ENCODE measurements around the gene ARRB2. TPM values are rescaled to one million over a fixed set of nuclear protein-coding genes. Genes with fewer than 3 reads are reported as not detected.

ARRB2 gene
- total RNA-seq, 1 donor from 2014 or later, result 28.0 TPM

DNA sequence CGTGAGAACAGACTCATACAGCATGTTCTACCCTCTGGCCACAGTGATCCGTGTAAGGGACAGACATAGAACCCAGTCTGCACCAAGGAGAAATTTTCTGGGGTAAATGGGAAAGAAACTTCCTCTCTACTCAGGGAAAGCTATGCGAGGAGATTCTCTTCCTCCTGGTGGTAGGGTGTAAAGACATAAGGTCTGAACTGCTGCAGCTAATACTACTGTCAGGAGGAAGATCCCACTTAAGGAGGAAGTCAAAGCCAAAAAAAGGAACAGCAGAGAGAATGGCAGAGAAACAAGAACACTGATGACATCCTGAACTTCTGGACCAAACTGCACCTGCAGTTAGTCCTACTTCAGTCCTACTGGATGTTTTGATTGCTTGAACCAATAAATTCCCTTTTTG lies 54.2 kb downstream of the ARRB2 start:
- H3K9me3 ChIP-seq, result no peaks in the 10 kb centered on the region
- no peak overlapping the region for H3K27ac ChIP-seq
- DNase-seq (ENCODE audit: extremely low spot score in 2 of 2), result no peak
- TF ChIP-seq CTCF (IDR thresholded peaks at IDR 0.05), result no peak
- TF ChIP-seq POLR2A (IDR thresholded peaks at IDR 0.05), result no peak
- no peak for TF ChIP-seq POLR2AphosphoS5 (IDR thresholded peaks at IDR 0.05; ENCODE audit: insufficient read depth in 1 of 2, low read depth in 1 of 2)
- H3K4me1 ChIP-seq, result no peaks in the 10 kb centered on the region
- no peaks in the 10 kb centered on the region for H3K36me3 ChIP-seq
- intact Hi-C loops (cut with DNase I), result no loop called here
- no peak overlapping the region for H3K4me3 ChIP-seq
- H3K27me3 ChIP-seq, result no peaks in the 10 kb centered on the region

DNA sequence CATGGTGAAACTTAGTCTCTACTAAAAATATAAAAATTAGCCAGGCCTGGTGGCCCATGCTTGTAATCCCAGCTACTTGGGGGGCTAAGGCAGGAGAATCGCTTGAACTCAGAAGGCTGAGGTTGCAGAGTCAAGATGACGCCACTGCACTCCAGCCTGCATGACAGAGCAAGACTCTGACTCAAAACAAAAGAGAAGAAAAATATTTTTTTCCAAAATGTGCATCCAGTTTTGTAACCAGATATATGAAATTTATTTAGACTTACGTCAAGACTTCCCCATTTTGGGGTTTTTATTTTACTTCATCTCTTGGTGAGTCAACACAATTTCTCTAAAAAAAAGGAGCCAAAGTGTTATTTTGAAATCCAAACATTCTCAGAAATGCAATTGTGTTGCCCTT lies 55.8 kb downstream of the ARRB2 start:
- Histone ChIP-seq H3K27ac (no peak overlapping the region), H3K36me3 (no peaks in the 10 kb centered on the region), H3K9me3 (no peaks in the 10 kb centered on the region), H3K27me3 (no peaks in the 10 kb centered on the region), H3K4me1 (no peaks in the 10 kb centered on the region), H3K4me3 (no peak overlapping the region)
- intact Hi-C loops (cut with DNase I), result no loop called here
- DNase-seq (ENCODE audit: extremely low spot score in 2 of 2), result no peak
- no peak for TF ChIP-seq CTCF (IDR thresholded peaks at IDR 0.05)
- no peak for TF ChIP-seq POLR2A (IDR thresholded peaks at IDR 0.05)
- no peak for TF ChIP-seq POLR2AphosphoS5 (IDR thresholded peaks at IDR 0.05; ENCODE audit: insufficient read depth in 1 of 2, low read depth in 1 of 2)

- no peak overlapping the region for H3K27ac ChIP-seq
- H3K27me3 ChIP-seq, result no peaks in the 10 kb centered on the region
- no peaks in the 10 kb centered on the region for H3K4me1 ChIP-seq
- no peaks in the 10 kb centered on the region for H3K9me3 ChIP-seq
- no peak for DNase-seq (ENCODE audit: extremely low spot score in 2 of 2)
- intact Hi-C loops (cut with DNase I), result no loop called here
- no peak overlapping the region for H3K4me3 ChIP-seq
- no peaks in the 10 kb centered on the region for H3K36me3 ChIP-seq
- no peak for TF ChIP-seq CTCF (IDR thresholded peaks at IDR 0.05)
- TF ChIP-seq POLR2A (IDR thresholded peaks at IDR 0.05), result no peak
- no peak for TF ChIP-seq POLR2AphosphoS5 (IDR thresholded peaks at IDR 0.05; ENCODE audit: insufficient read depth in 1 of 2, low read depth in 1 of 2)
These were observed 56.3 kb downstream of the ARRB2 start for GRCh38 chr17:4766723-4767122.

GRCh38 chr17:4768298-4768697 lies 57.9 kb downstream of the ARRB2 start:
- Histone ChIP-seq H3K27ac (no peak overlapping the region), H3K36me3 (no peaks in the 10 kb centered on the region)
- intact Hi-C loops (cut with DNase I), result no loop called here

GRCh38 chr17:4769628-4770027 lies 59.2 kb downstream of the ARRB2 start:
- Histone ChIP-seq H3K9me3 (no peaks in the 10 kb centered on the region), H3K27ac (no peak overlapping the region), H3K36me3 (no peaks in the 10 kb centered on the region), H3K4me1 (no peaks in the 10 kb centered on the region), H3K27me3 (no peaks in the 10 kb centered on the region), H3K4me3 (no peak overlapping the region)
- intact Hi-C loops (cut with DNase I), result no loop called here
- no peak for DNase-seq (ENCODE audit: extremely low spot score in 2 of 2)
- TF ChIP-seq POLR2A (IDR thresholded peaks at IDR 0.05) (no peak), POLR2AphosphoS5 (IDR thresholded peaks at IDR 0.05; ENCODE audit: insufficient read depth in 1 of 2, low read depth in 1 of 2) (no peak), CTCF (IDR thresholded peaks at IDR 0.05) (no peak)

More at GRCh38 chr17:4768298-4768697, 57.9 kb downstream of the ARRB2 start:
- Histone ChIP-seq H3K9me3 (no peaks in the 10 kb centered on the region), H3K27me3 (no peaks in the 10 kb centered on the region), H3K4me3 (no peak overlapping the region), H3K4me1 (no peaks in the 10 kb centered on the region)
- no peak for DNase-seq (ENCODE audit: extremely low spot score in 2 of 2)
- TF ChIP-seq CTCF (IDR thresholded peaks at IDR 0.05), result no peak
- TF ChIP-seq POLR2AphosphoS5 (IDR thresholded peaks at IDR 0.05; ENCODE audit: insufficient read depth in 1 of 2, low read depth in 1 of 2), result no peak
- TF ChIP-seq POLR2A (IDR thresholded peaks at IDR 0.05), result no peak

Other genes with a start within 250 kb of the ARRB2 start
- 79.3 TPM for gene SPNS2, start 211.8 kb upstream of the ARRB2 start, total RNA-seq
- 47.1 TPM for gene MYBBP1A, start 155.2 kb upstream of the ARRB2 start, total RNA-seq
- gene GGT6, start 150.1 kb upstream of the ARRB2 start, total RNA-seq, result 9.6 TPM
- 2.5 TPM for gene SMTNL2, start 126.1 kb upstream of the ARRB2 start, total RNA-seq
- not detected for gene ALOX15, start 69.0 kb upstream of the ARRB2 start, total RNA-seq
- gene PELP1, start 6.5 kb upstream of the ARRB2 start, total RNA-seq, result 19.4 TPM
- 28.5 TPM for gene MED11, start 20.8 kb downstream of the ARRB2 start, total RNA-seq
- gene ZMYND15, start 29.2 kb downstream of the ARRB2 start, total RNA-seq, result not detected
- 6.4 TPM for gene CXCL16, start 29.3 kb downstream of the ARRB2 start, total RNA-seq
- not detected for gene TM4SF5, start 61.3 kb downstream of the ARRB2 start, total RNA-seq
- 12.5 TPM for gene VMO1, start 75.7 kb downstream of the ARRB2 start, total RNA-seq
- not detected for gene GLTPD2, start 78.3 kb downstream of the ARRB2 start, total RNA-seq
- 110 TPM for gene PSMB6, start 85.5 kb downstream of the ARRB2 start, total RNA-seq
- 63.6 TPM for gene PLD2, start 96.5 kb downstream of the ARRB2 start, total RNA-seq
- 120 TPM for gene MINK1, start 122.7 kb downstream of the ARRB2 start, total RNA-seq
- gene C17orf107, start 188.9 kb downstream of the ARRB2 start, total RNA-seq, result 1.7 TPM
- gene CHRNE, start 192.5 kb downstream of the ARRB2 start, total RNA-seq, result 0.98 TPM
- not detected for gene GP1BA, start 221.6 kb downstream of the ARRB2 start, total RNA-seq
- 45.7 TPM for gene SLC25A11, start 229.4 kb downstream of the ARRB2 start, total RNA-seq
- gene RNF167, start 229.6 kb downstream of the ARRB2 start, total RNA-seq, result 54.3 TPM
- 811 TPM for gene PFN1, start 237.9 kb downstream of the ARRB2 start, total RNA-seq
- gene ENO3, start 240.5 kb downstream of the ARRB2 start, total RNA-seq, result 5.6 TPM

Data from vagina (tissue), 2 donors.